WERI-Rb-1 (cell line): ENCODE results near the gene IQSEC3.
A peak's percentile ranks its signal among the peaks of the same experiment; 100 is the strongest.
"Not testable (repeated sequence)": the region's sequence is repeated elsewhere in the genome, so short reads cannot be mapped to it uniquely, and the experiment has no call there.

Experiments used
- DNase-seq: peaks from one replicate; pipeline ENCODE4 v3.0.0-alpha.2; 2020
- H3K27ac ChIP-seq: fragments of 250-450 bp; sonication (Bioruptor Pico); 2 replicates; pipeline ENCODE4 v1.5.1; 2020; ENCODE audit warnings: mild to moderate bottlenecking, moderate library complexity
- H3K27me3 ChIP-seq: fragments of 250-450 bp; sonication (Bioruptor Pico); 2 replicates; pipeline ENCODE4 v1.5.1; 2021; ENCODE audit warnings: mild to moderate bottlenecking, low read depth, moderate library complexity; ENCODE audit not compliant: insufficient read depth, severe bottlenecking
- H3K36me3 ChIP-seq: fragments of 250-450 bp; sonication (Bioruptor Pico); 2 replicates; pipeline ENCODE4 v1.5.1; 2020; ENCODE audit warnings: mild to moderate bottlenecking, moderate library complexity
- H3K4me3 ChIP-seq: 2 replicates; pipeline ENCODE4 v1.5.1; 2011; ENCODE audit warnings: low read depth, mild to moderate bottlenecking, control low read depth, low read length
- H3K9me3 ChIP-seq: fragments of 250-450 bp; sonication (Bioruptor Pico); 2 replicates; pipeline ENCODE4 v1.5.1; 2021; ENCODE audit warnings: mild to moderate bottlenecking, moderate library complexity; ENCODE audit not compliant: severe bottlenecking
- CTCF ChIP-seq: IDR thresholded peaks from 2 replicates; pipeline ENCODE4 v1.5.1; 2011; ENCODE audit warnings: low read depth, mild to moderate bottlenecking, control low read depth, inconsistent platforms, low read length

IQSEC3 gene

GRCh38 chr12:22530-23201 is 43.9 kb upstream of the IQSEC3 start:
- Histone ChIP-seq H3K9me3 (no peaks in the 10 kb centered on the region), H3K4me3 (no peak overlapping the region), H3K27ac (no peak overlapping the region), H3K36me3 (peaks cover 16% of the 10 kb centered on the region), H3K27me3 (no peaks in the 10 kb centered on the region)
- DNase-seq = no peak
- no peak for TF ChIP-seq CTCF

GRCh38 chr12:27904-28303 is 38.7 kb upstream of the IQSEC3 start:
- not testable (repeated sequence) for H3K4me3 ChIP-seq, H3K27me3 ChIP-seq, H3K27ac ChIP-seq

GRCh38 chr12:38775-39174 is 27.8 kb upstream of the IQSEC3 start:
- H3K27me3 ChIP-seq, H3K4me3 ChIP-seq, H3K27ac ChIP-seq, H3K9me3 ChIP-seq, DNase-seq, H3K36me3 ChIP-seq: not testable (repeated sequence)

More at GRCh38 chr12:27904-28303, 38.7 kb upstream of the IQSEC3 start:
- H3K9me3 ChIP-seq, H3K36me3 ChIP-seq, DNase-seq: not testable (repeated sequence)

- not testable (repeated sequence) for H3K4me3 ChIP-seq, DNase-seq, H3K36me3 ChIP-seq, H3K27me3 ChIP-seq, H3K27ac ChIP-seq, H3K9me3 ChIP-seq
These were observed 26.9 kb upstream of the IQSEC3 start for GRCh38 chr12:39555-40265.

- not testable (repeated sequence) for H3K36me3 ChIP-seq, H3K27me3 ChIP-seq, DNase-seq, H3K9me3 ChIP-seq, H3K4me3 ChIP-seq, H3K27ac ChIP-seq
These were observed 22.2 kb upstream of the IQSEC3 start for GRCh38 chr12:44352-44751.

GRCh38 chr12:45235-45990 is 21.2 kb upstream of the IQSEC3 start:
- not testable (repeated sequence) for H3K9me3 ChIP-seq, DNase-seq, H3K27ac ChIP-seq, H3K27me3 ChIP-seq, H3K36me3 ChIP-seq, H3K4me3 ChIP-seq

GRCh38 chr12:45991-46358 is 20.6 kb upstream of the IQSEC3 start:
- H3K27me3 ChIP-seq, H3K9me3 ChIP-seq, H3K27ac ChIP-seq, DNase-seq, H3K36me3 ChIP-seq, H3K4me3 ChIP-seq: not testable (repeated sequence)

GRCh38 chr12:46542-46941 is 20.0 kb upstream of the IQSEC3 start:
- H3K27me3 ChIP-seq, H3K36me3 ChIP-seq, H3K27ac ChIP-seq, H3K9me3 ChIP-seq, DNase-seq, H3K4me3 ChIP-seq: not testable (repeated sequence)

- not testable (repeated sequence) for H3K9me3 ChIP-seq, H3K4me3 ChIP-seq, DNase-seq, H3K27ac ChIP-seq, H3K36me3 ChIP-seq, H3K27me3 ChIP-seq
These were observed 18.8 kb upstream of the IQSEC3 start for GRCh38 chr12:47699-48226.

- not testable (repeated sequence) for DNase-seq, H3K4me3 ChIP-seq, H3K36me3 ChIP-seq, H3K9me3 ChIP-seq, H3K27me3 ChIP-seq, H3K27ac ChIP-seq
These were observed 17.4 kb upstream of the IQSEC3 start for GRCh38 chr12:49149-49548.

GRCh38 chr12:51087-51486 is 15.5 kb upstream of the IQSEC3 start:
- H3K36me3 ChIP-seq, H3K27ac ChIP-seq, DNase-seq, H3K27me3 ChIP-seq, H3K4me3 ChIP-seq, H3K9me3 ChIP-seq: not testable (repeated sequence)

- H3K9me3 ChIP-seq, H3K27me3 ChIP-seq, H3K36me3 ChIP-seq, H3K27ac ChIP-seq, H3K4me3 ChIP-seq: not testable (repeated sequence)
- peak; percentile 25 for DNase-seq
These were observed 14.6 kb upstream of the IQSEC3 start for GRCh38 chr12:51962-52361.

GRCh38 chr12:52902-53734 is 13.4 kb upstream of the IQSEC3 start:
- not testable (repeated sequence) for H3K27ac ChIP-seq, H3K4me3 ChIP-seq, H3K9me3 ChIP-seq, H3K36me3 ChIP-seq, H3K27me3 ChIP-seq, DNase-seq
